ENCODE data around the gene PALD1. TPM values are rescaled to one million over a fixed set of nuclear protein-coding genes. Genes with fewer than 3 reads are reported as not detected.

Gene PALD1
- total RNA-seq (10 to 100 TPM in 1 of 2 donors, 1 to 10 TPM in 1; 8.3 to 13.3 TPM), polyA plus RNA-seq (ENCODE audit: insufficient read depth, low read depth, low replicate concordance) (6.3 TPM)
- long read RNA-seq, donor 1, full-length matches to known transcripts, result 3 of 15 reads
- long read RNA-seq, donor 1, partial matches to known transcripts, result 12 of 15 reads
- long read RNA-seq, donor 1, other reads (novel, unspliced or antisense), result 0 of 15 reads
- long read RNA-seq, donor 2, full-length matches to known transcripts, result 2 of 2 reads
- long read RNA-seq, donor 2, partial matches to known transcripts, result 0 of 2 reads
- long read RNA-seq, donor 2, other reads (novel, unspliced or antisense), result 0 of 2 reads

DNA sequence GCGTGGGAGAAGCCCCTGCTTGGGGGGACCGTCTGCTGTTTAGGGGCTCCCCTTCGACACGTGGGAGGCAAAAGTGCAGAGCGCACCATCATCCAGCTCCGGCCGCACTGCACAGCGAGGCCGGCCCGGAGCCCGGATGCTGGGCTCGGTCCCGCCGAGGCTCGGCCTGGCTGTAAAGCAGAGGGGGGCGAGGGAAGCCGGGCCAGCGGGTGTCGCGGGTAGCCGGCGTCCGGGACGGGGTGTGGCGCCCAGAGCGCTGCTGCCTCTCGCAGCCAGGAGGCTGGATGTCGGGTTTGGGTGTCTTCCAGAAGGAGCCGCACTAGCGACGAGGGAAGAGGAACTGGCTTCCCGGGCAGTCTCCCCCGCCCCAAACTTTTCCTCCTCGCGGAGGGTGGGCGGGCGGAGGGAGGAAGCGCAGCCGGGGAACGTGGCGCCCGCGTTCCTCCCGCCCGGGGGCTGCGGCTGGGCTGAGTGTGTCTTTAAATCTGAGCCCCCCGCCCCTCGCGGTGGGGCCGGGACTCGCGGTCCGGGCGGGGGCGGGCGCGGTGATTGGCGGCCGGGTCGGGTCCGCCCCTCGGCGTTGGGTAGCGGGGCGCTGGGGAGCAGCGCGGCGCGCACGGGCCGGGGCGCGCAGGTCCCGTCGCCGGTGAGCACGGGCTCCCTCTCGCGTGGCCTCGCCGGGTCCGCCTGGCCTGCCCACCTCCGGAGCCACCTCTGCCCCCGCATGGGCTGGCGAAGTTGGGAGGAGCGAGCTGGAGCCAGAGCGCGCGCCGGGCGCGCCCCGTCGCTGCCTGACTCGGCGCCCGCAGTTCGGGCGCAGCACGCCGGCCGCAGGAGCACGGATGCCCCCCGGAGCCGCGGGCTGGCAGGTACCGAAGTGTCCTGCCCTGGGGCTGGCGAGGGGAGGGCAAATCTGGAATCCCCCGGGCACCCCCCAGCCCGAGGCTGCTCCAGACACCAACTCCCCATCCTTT lies at the start of gene PALD1:
PALD1 (plus strand) TSS at position 577 of the 974 bp plus-strand sequence. CDS start 47,185 bp downstream, outside the sequence.
- Histone ChIP-seq H3K27ac (peak within 1 kb of the TSS; percentile 8 to 80), H3K4me3 (peak within 1 kb of the TSS; percentile 57 to 63), H3K27me3 (no peaks in the 10 kb centered on the region), H3K4me1 (peaks cover 49% of the 10 kb centered on the region), H3K36me3 (ENCODE audit: low read depth, missing control alignments) (no peaks in the 10 kb centered on the region), H3K9me3 (no peaks in the 10 kb centered on the region)
- peak; percentile 62 for DNase-seq
- TF ChIP-seq, protein P1, sequence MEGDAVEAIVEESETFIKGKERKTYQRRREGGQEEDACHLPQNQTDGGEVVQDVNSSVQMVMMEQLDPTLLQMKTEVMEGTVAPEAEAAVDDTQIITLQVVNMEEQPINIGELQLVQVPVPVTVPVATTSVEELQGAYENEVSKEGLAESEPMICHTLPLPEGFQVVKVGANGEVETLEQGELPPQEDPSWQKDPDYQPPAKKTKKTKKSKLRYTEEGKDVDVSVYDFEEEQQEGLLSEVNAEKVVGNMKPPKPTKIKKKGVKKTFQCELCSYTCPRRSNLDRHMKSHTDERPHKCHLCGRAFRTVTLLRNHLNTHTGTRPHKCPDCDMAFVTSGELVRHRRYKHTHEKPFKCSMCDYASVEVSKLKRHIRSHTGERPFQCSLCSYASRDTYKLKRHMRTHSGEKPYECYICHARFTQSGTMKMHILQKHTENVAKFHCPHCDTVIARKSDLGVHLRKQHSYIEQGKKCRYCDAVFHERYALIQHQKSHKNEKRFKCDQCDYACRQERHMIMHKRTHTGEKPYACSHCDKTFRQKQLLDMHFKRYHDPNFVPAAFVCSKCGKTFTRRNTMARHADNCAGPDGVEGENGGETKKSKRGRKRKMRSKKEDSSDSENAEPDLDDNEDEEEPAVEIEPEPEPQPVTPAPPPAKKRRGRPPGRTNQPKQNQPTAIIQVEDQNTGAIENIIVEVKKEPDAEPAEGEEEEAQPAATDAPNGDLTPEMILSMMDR (IDR thresholded peaks at IDR 0.05), result peak in 1 of 3 experiments; percentile 18
- TF ChIP-seq POLR2A (IDR thresholded peaks at IDR 0.05), result no peak
- 2% methylated on average over 43 of the region's 110 CpGs; no CpG with 5 or more reads in 1 of the 2 donors for WGBS, 2 donors
- intact Hi-C loops (cut with DNase I; ENCODE audit: low total_unique reads), result no loop called here

DNA sequence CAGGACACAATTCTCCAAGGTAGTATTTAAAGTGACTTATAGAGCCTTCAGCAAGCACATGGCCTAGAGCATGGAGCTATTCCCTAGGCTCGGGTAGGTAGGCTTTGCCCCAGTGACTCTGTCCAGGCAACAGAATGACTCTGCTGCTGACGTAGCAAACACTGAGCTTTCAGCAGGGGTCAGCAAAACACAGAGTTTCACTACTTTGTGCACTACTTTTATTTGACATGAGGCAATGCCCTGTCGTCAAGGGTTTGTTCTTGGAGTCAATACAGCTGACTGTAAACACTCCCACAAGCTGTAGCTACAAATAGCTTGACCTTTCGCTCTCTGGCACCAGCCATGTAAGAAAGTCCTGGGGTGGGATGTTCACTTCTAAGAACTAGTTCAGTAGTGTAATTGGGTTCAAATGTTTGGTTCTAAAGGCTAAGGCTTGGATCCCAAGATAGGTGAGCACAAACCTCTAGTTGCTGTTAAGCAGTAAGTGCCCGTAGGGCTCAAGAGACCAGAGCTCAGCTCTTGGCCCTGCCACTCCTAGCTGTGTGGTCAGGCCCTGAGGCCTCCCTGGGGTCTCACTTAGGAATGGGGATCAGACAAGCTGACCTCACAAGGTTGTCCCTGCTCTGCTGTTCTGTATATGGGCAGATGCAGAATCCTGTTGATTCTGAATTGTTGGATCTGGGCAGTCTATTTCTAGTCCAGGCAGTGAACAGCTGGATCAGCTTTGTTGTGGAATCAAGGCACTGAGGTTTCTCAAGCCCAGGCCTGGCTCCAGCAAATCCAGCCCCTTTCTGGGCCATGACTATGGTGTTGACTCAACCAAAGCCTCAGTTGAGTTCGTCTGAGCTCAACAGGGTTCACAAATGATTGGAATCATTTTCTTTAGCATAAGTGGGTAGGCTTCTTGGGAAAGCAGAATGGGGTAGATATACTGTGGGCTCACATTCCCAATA lies 47.8 kb upstream of the PALD1 start:
- TF ChIP-seq, protein P1 (IDR thresholded peaks at IDR 0.05), result peak in 1 of 3 experiments; percentile 13
- TF ChIP-seq POLR2A (IDR thresholded peaks at IDR 0.05), result no peak

DNA sequence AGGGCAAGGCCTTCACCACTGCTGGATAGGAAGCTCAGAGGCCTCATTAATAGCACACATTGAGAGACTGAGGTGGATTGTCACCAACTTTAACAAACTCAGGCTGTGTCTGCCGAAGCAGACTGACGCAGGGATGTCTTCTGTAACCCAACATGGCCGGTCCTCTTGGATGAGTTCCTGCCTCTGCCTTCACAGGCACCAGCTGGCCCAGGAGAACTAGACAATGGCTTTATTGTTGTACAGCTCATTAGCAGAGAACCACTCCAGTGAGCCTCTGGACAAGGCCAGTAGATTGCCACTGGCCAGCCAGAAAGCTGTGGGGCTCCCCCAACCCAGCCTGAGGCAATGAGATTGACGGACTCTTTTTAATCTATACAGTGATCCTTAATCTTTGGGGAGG lies 46.5 kb upstream of the PALD1 start:
- DNase-seq, result peak; percentile 84
- Histone ChIP-seq H3K27ac (peak overlapping the region; percentile 27 to 71), H3K9me3 (no peaks in the 10 kb centered on the region), H3K27me3 (no peaks in the 10 kb centered on the region), H3K4me1 (peaks cover 35% of the 10 kb centered on the region), H3K36me3 (ENCODE audit: low read depth, missing control alignments) (no peaks in the 10 kb centered on the region), H3K4me3 (no peak overlapping the region)
- TF ChIP-seq, protein P1 (IDR thresholded peaks at IDR 0.05), result no peak
- TF ChIP-seq POLR2A (IDR thresholded peaks at IDR 0.05), result no peak
- intact Hi-C loops (cut with DNase I; ENCODE audit: low total_unique reads), result no loop called here
- WGBS, 2 donors, result 63 to 78% methylated on average over 4 of the region's 4 CpGs

More for the DNA sequence above, 47.8 kb upstream of the PALD1 start:
- peaks cover 35% of the 10 kb centered on the region for H3K4me1 ChIP-seq
- no peaks in the 10 kb centered on the region for H3K9me3 ChIP-seq
- no peaks in the 10 kb centered on the region for H3K36me3 ChIP-seq (ENCODE audit: low read depth, missing control alignments)
- H3K27me3 ChIP-seq, result no peaks in the 10 kb centered on the region
- WGBS, 2 donors, result 24 to 45% methylated on average over 6 of the region's 6 CpGs
- H3K4me3 ChIP-seq, result no peak overlapping the region
- intact Hi-C loops (cut with DNase I; ENCODE audit: low total_unique reads), result no loop called here
- H3K27ac ChIP-seq, result peak overlapping the region; percentile 61 to 71
- DNase-seq, result peak; percentile 79

DNA sequence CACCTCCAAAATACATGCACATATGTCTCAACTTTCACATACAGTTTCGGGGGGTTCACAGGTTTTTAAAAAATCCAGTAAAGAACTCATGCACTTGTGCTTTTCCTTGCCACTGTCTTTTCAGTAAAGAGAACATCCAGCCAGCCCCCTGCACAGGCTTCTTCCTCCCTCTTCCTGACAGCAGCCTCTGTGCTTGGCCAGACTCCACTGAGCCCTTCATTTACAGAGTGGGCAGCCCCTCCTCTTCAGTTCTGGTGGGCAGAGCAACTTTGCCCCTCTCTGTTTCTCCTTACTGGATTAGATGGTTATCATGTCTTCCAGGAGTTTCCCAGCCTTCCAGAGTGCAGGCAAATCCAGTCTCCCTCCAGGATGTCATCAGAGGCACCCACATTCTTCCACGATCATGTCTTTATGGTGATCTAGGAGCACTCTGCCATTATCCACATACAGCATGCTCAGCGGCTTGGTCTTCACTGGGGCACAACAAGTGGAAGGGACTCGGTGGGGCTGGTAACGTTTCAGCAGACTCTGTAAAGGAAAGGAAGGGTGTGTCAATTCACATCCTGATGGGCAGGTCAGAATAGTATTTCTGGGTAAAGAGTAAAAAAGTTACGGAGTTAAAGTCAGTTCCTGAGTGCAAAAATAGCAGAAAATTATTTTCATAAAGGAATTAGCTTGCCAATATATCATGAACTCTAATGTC lies 45.9 kb upstream of the PALD1 start:
- intact Hi-C loops (cut with DNase I; ENCODE audit: low total_unique reads), result no loop called here
- H3K9me3 ChIP-seq, result no peaks in the 10 kb centered on the region
- TF ChIP-seq, protein P1 (IDR thresholded peaks at IDR 0.05), result no peak
- TF ChIP-seq POLR2A (IDR thresholded peaks at IDR 0.05), result no peak
- no peaks in the 10 kb centered on the region for H3K27me3 ChIP-seq
- no peak overlapping the region for H3K27ac ChIP-seq
- 76 to 80% methylated on average over 6 of the region's 6 CpGs for WGBS, 2 donors
- peaks cover 35% of the 10 kb centered on the region for H3K4me1 ChIP-seq
- H3K36me3 ChIP-seq (ENCODE audit: low read depth, missing control alignments), result no peaks in the 10 kb centered on the region
- no peak overlapping the region for H3K4me3 ChIP-seq
- no peak for DNase-seq

Data from testis (tissue), 5 donors.